HG02571 (cell line): ENCODE measurements around the gene ARSI.

ENCODE experiments used
- ATAC-seq: cut with Tn5 transposase; IDR thresholded peaks from one replicate; pipeline ENCODE4 v1.9.1; 2021; ENCODE audit warnings: mild to moderate bottlenecking, moderate library complexity; ENCODE audit not compliant: unreplicated experiment

Gene ARSI

GRCh38 chr5:150309101-150309885, 6.6 kb upstream of the ARSI start:
- no peak for ATAC-seq

DNA sequence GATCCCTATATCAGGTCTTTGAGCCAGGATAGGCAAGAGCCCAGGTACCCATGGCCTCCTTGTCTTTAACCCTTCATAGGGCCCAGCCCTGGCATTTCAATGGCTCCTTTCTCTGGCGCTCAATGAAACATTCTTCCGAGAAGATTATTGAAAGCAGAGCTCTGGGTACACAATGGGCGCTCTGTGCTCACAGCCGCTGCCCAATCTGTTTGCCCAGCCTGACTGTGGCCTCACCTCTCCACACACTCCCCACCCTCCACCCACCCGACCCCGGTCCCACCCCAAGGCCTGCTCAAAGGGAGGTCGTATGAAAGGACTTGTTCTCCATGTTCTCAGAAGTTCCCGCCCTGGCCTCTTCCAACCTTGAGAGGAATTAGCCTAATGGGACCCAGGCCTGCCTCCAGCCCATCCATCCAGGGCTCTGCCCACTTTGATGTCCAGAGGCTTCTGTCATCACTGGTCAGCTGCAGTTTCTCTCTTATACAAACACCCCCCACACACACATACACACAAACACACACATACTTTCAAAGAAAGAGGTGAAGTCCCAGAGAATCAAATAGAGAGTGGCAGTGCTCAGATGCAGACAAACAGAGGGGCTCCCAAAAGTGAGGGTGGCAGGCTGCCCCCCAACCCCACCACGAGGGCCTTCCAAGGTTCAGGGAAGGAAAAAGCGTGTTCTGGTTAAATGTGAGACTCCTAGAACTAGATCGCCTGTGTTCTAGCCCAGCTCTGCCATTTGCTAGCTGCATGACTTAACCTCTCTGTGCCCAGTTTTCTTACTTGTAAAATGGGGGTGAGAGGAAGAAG, 5.1 kb upstream of the ARSI start:
- ATAC-seq, result no peak

GRCh38 chr5:150306775-150307174, 4.1 kb upstream of the ARSI start:
- no peak for ATAC-seq

DNA sequence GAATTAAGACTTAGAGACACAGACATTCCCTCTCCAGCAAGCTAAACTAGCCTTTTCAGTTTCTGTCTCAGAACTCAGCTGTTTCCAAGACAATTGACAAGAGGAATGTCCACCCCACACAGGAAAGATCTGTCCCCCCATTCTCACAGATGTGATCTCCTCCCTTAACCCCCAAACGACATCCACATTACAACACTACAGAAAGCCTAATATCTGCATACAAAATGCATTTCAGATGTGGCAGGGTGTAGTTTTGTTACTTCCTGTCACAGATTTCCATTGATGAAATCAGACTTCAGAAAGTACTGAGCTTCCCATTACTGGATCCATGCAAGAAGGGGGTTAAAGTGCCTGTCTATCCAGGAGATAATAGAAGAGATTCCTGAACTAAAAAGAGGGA, 2.9 kb upstream of the ARSI start:
- ATAC-seq, result no peak

DNA sequence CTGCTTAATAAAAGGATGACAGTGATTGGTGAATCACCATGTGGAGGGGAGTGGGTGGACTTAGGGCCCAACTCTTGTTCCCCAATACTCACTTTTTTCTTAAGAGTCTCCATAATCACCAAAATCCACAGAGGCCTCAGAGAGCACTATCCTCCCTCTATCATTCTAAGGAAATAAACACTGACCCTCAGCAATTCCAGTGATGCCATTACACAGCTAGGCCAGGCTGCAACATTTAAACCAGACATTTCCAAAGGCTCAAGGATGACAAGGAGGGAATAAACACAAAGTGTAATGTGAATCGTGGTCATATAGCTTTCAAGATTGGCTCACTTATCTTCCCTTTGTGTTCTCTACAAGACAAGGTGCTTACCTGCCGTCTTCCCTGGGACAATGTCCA, 2.4 kb upstream of the ARSI start:
- no peak for ATAC-seq

DNA sequence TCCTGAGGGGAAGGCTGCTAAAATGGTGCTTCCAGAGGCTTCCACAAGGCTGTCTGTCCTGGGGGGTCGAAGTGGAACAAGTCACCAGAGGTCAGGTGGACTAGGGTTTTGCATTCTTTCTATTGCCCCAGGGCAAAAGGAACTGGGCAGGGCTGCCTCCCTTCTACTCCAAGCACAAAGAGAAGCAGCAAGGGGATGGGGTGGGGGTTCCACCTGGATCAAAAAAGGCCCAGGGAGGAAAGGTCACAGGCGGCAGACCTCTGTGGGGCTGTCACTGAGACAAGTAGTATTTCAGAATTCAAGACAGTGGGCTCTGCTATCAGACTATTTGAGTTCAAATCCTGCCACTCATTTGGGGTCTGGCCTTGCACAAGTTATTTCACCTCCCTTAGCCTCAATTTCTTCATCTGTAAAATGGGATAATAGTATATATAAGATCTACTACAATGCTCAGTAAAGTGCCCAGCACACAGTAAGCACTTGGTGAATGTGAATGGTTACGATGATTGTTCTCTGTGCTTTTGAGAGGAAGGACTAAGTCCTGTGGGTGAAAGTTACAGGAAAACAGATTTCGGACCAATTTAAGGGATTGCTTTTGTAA, 1.9 kb upstream of the ARSI start:
- no peak for ATAC-seq

DNA sequence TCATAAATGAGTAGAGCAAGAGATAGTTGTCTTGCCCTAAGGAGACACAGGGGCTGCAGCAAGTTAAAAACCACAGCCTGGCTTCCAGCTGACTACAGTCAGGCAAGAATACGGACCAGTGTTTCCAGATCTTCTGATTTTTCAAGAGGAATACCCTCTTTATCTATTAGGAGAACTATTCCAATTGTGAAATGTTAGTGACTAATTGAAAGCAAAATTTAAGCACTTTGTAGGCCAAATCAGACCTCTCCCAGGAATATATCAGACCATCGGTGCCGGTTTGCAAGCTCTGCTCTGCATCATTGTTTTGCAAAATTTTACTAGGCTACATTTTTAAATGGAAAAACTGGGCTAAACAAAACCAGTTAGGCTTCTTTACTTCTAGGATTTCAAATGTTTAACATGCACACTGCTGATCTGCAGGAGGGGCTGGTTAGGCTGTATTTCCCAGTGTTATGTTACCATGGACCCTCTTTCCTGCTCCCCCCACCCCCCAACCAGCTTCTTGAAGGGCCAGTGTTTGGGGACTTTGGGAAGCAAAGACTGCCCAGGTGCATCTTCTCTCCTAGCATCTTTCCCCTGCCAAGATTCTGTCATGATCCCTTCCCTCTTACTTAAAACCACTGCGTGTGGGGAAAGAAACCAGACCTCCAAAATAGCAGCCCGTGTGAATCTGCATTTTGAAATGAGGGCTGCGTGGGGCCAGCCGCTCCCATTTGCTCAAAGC, 1.1 kb upstream of the ARSI start:
- ATAC-seq, result no peak

GRCh38 chr5:150303070-150303615, 438 bp upstream of the ARSI start:
- ATAC-seq, result no peak

DNA sequence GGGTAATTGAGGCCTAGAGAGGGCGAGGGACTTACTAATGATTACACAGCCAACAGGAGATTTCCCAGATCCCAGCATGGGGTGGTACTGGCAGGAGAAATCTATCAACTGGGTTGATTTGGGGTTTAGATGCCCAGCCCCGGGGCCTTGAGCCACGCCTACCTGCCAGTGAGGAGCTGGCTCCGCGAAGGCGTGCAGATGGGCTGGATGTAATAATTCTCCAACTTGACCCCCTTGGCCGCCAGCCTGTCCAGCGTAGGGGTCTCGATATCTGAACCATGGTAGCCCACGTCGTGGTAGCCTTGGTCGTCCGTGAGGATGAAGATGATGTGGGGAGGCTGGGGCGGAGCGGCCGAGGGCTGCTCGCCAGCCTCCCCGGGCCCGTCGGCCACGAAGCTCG, 804 bp downstream of the ARSI start:
- no peak for ATAC-seq

- no peak for ATAC-seq
Observed at GRCh38 chr5:150301170-150301505, 1.6 kb downstream of the ARSI start.

DNA sequence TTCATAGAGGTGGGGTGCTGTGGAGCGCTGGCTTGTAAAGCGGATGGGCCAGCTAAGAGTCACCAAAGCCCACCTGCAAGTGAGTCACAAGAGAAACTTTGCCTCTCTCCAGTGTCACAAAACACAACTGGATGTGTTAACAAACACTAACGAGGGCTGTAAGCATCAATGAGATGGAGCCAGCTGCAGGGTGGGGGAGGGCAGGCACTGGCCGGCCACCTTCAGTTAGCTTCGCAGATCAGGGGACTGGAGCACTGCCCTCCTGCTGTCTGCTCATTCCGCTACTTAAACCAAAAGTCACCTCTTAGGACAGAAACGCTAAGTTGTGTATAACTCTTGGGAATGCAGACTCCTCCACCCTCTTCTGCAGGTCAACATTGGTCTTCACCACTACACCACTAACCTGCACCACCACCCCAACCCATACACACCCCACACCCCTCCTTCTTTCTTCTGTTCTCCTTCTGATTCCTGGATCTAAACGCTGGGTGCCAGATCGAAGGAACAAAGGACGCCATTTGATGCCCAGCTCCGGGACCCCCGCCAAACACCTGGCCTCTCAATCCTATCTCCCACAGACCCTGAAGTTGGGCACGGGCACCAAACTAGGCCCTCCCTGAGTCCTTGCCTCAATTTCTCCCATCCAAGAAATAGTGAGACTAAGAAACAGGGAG, 2.1 kb downstream of the ARSI start:
- ATAC-seq, result no peak

DNA sequence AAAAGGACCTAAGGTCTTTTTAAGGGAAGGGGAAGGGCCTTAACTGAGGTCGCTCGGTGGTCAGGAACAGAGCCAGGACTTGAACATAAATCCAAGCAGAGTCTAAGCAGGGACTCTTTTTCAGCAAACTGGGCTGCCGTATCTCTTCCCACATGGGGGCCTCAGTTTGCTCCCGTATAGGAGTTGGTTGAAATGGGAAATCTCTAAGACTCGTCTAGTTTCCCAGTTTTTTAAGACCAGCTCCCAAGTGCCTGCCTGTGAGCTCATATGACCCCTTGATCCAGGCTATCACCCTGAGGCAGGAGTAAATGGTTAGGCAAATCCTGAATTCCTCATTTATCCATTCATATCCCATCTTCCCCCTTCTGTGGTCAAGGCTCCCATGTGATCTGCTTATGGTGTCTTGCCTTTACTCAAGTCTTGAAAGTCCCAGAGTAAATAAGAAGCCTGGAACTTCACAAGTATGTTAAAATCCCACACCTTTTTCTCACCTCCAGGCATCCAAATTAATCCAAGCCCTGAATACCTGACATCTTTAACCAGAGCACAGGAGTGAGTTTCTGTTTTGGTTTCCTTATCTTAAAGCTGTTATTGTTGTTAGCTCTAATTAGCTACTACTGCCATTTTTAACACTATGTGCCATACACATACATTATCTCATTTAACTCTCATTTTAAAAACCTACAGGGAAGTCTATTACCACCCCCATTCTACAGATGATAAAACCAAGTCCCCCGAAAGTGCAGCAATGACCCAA, 3.0 kb downstream of the ARSI start:
- ATAC-seq, result no peak

DNA sequence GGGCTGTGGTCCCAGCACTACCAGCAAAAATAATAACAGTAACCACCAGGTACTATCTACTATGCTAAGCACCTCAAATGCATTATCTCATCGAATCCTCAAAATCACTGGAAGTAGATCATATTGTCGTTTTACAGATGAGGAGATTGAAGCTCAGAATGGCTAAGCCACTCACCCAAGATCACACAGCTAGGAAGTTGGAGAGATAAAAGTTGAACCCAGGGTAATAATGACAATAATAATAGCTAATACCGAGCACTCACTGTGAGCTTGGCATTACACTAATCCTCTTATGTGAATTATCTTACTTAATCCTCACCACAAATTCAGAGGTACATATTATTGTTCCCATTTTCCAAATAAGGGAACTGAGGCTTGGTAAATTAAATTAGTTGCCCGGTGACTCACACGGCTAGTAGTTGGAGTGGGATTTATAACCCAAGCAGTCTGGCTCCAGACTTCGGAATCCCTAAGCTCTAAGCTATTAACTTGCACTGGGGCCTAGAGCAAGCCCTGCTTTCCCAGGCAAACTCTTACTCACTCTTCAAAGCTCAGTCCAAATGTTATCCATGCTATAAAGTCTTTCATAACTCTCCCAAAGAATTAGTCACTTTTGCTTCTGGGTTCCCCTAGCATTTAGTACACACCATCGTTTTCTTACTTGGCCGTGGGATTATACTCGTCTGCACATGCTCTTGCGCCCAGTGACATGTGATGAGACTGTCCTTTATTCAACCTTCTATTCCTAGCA, 3.8 kb downstream of the ARSI start:
- no peak for ATAC-seq

GRCh38 chr5:150297934-150298595, 4.6 kb downstream of the ARSI start:
- ATAC-seq, result no peak

- ATAC-seq, result no peak
Observed at GRCh38 chr5:150297236-150297890, 5.3 kb downstream of the ARSI start.

DNA sequence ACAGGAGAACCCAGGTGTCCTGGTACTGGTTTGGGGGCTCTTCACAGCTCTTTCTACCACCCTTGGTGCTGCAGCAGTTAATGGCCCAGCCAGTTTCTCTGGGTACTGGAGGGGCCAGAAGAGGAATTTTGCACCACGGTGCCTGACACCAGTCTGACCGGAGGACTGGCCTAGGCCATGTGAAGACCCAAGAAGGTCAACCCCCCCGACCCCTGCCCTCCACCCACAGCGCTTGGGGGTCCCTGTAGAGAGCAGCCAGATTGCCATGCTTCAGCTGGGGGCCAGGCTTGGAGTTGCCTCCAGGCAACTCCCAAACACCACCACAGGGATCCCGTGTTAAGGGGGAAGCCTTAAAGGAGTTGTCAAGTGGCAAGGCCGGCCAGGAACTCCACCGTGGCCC, 6.2 kb downstream of the ARSI start:
- no peak for ATAC-seq

- no peak for ATAC-seq
Observed at GRCh38 chr5:150295741-150296486, 6.8 kb downstream of the ARSI start.
